ENCODE results near the gene FBXO34.
A peak's percentile ranks its signal among the peaks of the same experiment; 100 is the strongest.

FBXO34 gene

GRCh38 chr14:55383541-55384140, 112.4 kb downstream of the FBXO34 start:
- DNase-seq: no peak

GRCh38 chr14:55384536-55384935, 113.3 kb downstream of the FBXO34 start:
- DNase-seq: no peak

GRCh38 chr14:55386037-55386808, 115.0 kb downstream of the FBXO34 start:
- DNase-seq: no peak

- DNase-seq: no peak
Measured at GRCh38 chr14:55387121-55387520, 115.9 kb downstream of the FBXO34 start.

- DNase-seq: no peak
Measured at GRCh38 chr14:55388160-55388559, 116.9 kb downstream of the FBXO34 start.

- no peak for DNase-seq
Measured at GRCh38 chr14:55389330-55389729, 118.1 kb downstream of the FBXO34 start.

- DNase-seq: peak; percentile 32 to 48
Measured at GRCh38 chr14:55398679-55399078, 127.5 kb downstream of the FBXO34 start.

GRCh38 chr14:55399183-55399582, 128.0 kb downstream of the FBXO34 start:
- DNase-seq: no peak

GRCh38 chr14:55399852-55400251, 128.6 kb downstream of the FBXO34 start:
- no peak for DNase-seq

GRCh38 chr14:55401751-55402150, 130.5 kb downstream of the FBXO34 start:
- DNase-seq: peak; percentile 10 to 37
